ENCODE results near the gene SLC38A10. TPM values are rescaled to one million over a fixed set of nuclear protein-coding genes. Genes with fewer than 3 reads are reported as not detected.

The SLC38A10 gene
- total RNA-seq, 1 experiment from 2014 or later: 20.8 TPM

- H4K20me1 ChIP-seq (ENCODE audit: insufficient read depth, low read depth, low read length): no peaks in the 10 kb centered on the region
- DNase-seq: peak; percentile 100
- H3K36me3 ChIP-seq (ENCODE audit: insufficient read depth, low read length): no peaks in the 10 kb centered on the region
- no peak within 1 kb of the TSS for H3K27ac ChIP-seq (ENCODE audit: low read length)
- H2AFZ ChIP-seq (ENCODE audit: low read length): peak within 1 kb of the TSS; percentile 93
- H3K4me2 ChIP-seq (ENCODE audit: low read depth, low read length, poor library complexity, severe bottlenecking): peak within 1 kb of the TSS; percentile 92
- peaks cover 9% of the 10 kb centered on the region for H3K4me1 ChIP-seq (ENCODE audit: low read length)
- H3K27me3 ChIP-seq (ENCODE audit: low read length): no peaks in the 10 kb centered on the region
- H3K4me3 ChIP-seq (ENCODE audit: low read length): peak within 1 kb of the TSS; percentile 94
- H3K9me2 ChIP-seq (replicated peaks; ENCODE audit: insufficient read depth, low read length): no peaks in the 10 kb centered on the region
- H3K9me3 ChIP-seq (ENCODE audit: low read length): no peaks in the 10 kb centered on the region
- H3K79me2 ChIP-seq (ENCODE audit: low read length): peaks cover 4% of the 10 kb centered on the region; the same call in 1 of the 2 replicates
- peak within 1 kb of the TSS; percentile 81 for H3K9ac ChIP-seq (ENCODE audit: low read length)
Measured at GRCh38 chr17:81222906-81223761, 72.0 kb downstream of the SLC38A10 start, which contains the start of gene CEP131. TSS of gene CEP131 (minus strand) at chr17:81222965. CDS start at chr17:81220056, 2,909 bp downstream.

- peak overlapping the region; percentile 81 for H3K9ac ChIP-seq (ENCODE audit: low read length)
- no peak overlapping the region for H3K27ac ChIP-seq (ENCODE audit: low read length)
- H3K36me3 ChIP-seq (ENCODE audit: insufficient read depth, low read length): no peaks in the 10 kb centered on the region
- H3K9me2 ChIP-seq (replicated peaks; ENCODE audit: insufficient read depth, low read length): no peaks in the 10 kb centered on the region
- H3K79me2 ChIP-seq (ENCODE audit: low read length): peaks cover 4% of the 10 kb centered on the region; the same call in 1 of the 2 replicates
- H3K4me2 ChIP-seq (ENCODE audit: low read depth, low read length, poor library complexity, severe bottlenecking): peak overlapping the region; percentile 92
- peak overlapping the region; percentile 93 for H2AFZ ChIP-seq (ENCODE audit: low read length)
- H3K9me3 ChIP-seq (ENCODE audit: low read length): no peaks in the 10 kb centered on the region
- peaks cover 9% of the 10 kb centered on the region for H3K4me1 ChIP-seq (ENCODE audit: low read length)
- no peaks in the 10 kb centered on the region for H3K27me3 ChIP-seq (ENCODE audit: low read length)
- peak overlapping the region; percentile 94 for H3K4me3 ChIP-seq (ENCODE audit: low read length)
- no peaks in the 10 kb centered on the region for H4K20me1 ChIP-seq (ENCODE audit: insufficient read depth, low read depth, low read length)
- DNase-seq: no peak
Measured at GRCh38 chr17:81222620-81222905, 72.5 kb downstream of the SLC38A10 start.

DNA sequence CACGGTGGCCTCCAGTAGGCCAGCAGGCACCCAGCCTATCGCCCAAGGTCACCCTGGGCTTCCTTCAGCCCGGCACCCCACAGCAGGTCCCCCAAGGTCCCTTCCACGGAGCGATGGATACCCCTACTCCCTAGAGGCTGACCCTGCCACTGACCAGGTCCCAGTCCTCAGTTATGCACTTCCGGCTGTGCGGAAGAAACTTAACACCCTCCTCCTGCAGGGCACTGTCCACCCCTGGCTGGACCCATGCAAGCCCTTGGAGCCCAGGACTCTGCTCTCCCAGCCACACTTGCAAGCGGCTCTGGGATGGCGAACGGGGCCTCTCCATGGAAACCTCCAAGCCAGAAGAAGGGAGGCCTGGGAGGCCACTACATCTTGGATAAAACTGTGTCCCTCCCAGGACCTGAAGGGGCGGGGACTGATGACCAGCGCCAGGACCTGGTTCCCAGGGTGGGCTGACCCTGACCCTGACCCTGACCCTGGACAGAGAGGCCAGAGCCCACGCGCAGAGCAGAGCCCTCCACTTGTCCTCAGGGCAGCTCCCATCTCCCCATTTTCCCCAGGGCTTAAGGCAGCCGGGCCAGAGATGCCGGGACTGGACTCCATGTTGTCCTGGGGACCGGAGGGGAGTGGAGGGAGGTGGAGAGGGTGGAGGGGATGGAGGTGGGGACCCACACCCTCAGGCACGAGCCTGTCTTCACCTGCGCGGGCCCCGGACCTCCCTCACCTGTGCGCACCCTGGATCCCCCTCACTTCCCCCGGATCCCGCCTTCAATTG, 73.1 kb downstream of the SLC38A10 start:
- Histone ChIP-seq H3K9me2 (replicated peaks; ENCODE audit: insufficient read depth, low read length) (no peaks in the 10 kb centered on the region), H4K20me1 (ENCODE audit: insufficient read depth, low read depth, low read length) (no peaks in the 10 kb centered on the region), H3K4me2 (ENCODE audit: low read depth, low read length, poor library complexity, severe bottlenecking) (peak overlapping the region; percentile 92), H3K9me3 (ENCODE audit: low read length) (no peaks in the 10 kb centered on the region), H3K79me2 (ENCODE audit: low read length) (peaks cover 4% of the 10 kb centered on the region; the same call in 1 of the 2 replicates), H3K27me3 (ENCODE audit: low read length) (no peaks in the 10 kb centered on the region), H2AFZ (ENCODE audit: low read length) (peak overlapping the region; percentile 93; the same call in 1 of the 2 replicates), H3K4me1 (ENCODE audit: low read length) (peaks cover 9% of the 10 kb centered on the region), H3K27ac (ENCODE audit: low read length) (no peak overlapping the region), H3K9ac (ENCODE audit: low read length) (peak overlapping the region; percentile 81), H3K4me3 (ENCODE audit: low read length) (peak overlapping the region; percentile 94), H3K36me3 (ENCODE audit: insufficient read depth, low read length) (no peaks in the 10 kb centered on the region)
- DNase-seq: no peak

- Histone ChIP-seq H3K9me3 (ENCODE audit: low read length) (no peaks in the 10 kb centered on the region), H2AFZ (ENCODE audit: low read length) (no peak overlapping the region), H4K20me1 (ENCODE audit: insufficient read depth, low read depth, low read length) (no peaks in the 10 kb centered on the region), H3K27ac (ENCODE audit: low read length) (no peak overlapping the region), H3K9me2 (replicated peaks; ENCODE audit: insufficient read depth, low read length) (no peaks in the 10 kb centered on the region), H3K27me3 (ENCODE audit: low read length) (no peaks in the 10 kb centered on the region), H3K79me2 (ENCODE audit: low read length) (peaks cover 4% of the 10 kb centered on the region; the same call in 1 of the 2 replicates), H3K4me3 (ENCODE audit: low read length) (peak overlapping the region; percentile 94; the same call in 1 of the 2 replicates), H3K9ac (ENCODE audit: low read length) (peak overlapping the region; percentile 81; the same call in 1 of the 2 replicates), H3K4me2 (ENCODE audit: low read depth, low read length, poor library complexity, severe bottlenecking) (peak overlapping the region; percentile 92), H3K4me1 (ENCODE audit: low read length) (peaks cover 9% of the 10 kb centered on the region), H3K36me3 (ENCODE audit: insufficient read depth, low read length) (no peaks in the 10 kb centered on the region)
- DNase-seq: no peak
Measured at GRCh38 chr17:81221371-81221841, 73.7 kb downstream of the SLC38A10 start.

- Histone ChIP-seq H3K9me3 (ENCODE audit: low read length) (no peaks in the 10 kb centered on the region), H3K27me3 (ENCODE audit: low read length) (no peaks in the 10 kb centered on the region), H2AFZ (ENCODE audit: low read length) (no peak overlapping the region), H3K36me3 (ENCODE audit: insufficient read depth, low read length) (no peaks in the 10 kb centered on the region), H3K4me2 (ENCODE audit: low read depth, low read length, poor library complexity, severe bottlenecking) (no peak overlapping the region), H3K9ac (ENCODE audit: low read length) (no peak overlapping the region), H4K20me1 (ENCODE audit: insufficient read depth, low read depth, low read length) (no peaks in the 10 kb centered on the region), H3K4me1 (ENCODE audit: low read length) (peaks cover 9% of the 10 kb centered on the region), H3K9me2 (replicated peaks; ENCODE audit: insufficient read depth, low read length) (no peaks in the 10 kb centered on the region), H3K4me3 (ENCODE audit: low read length) (no peak overlapping the region), H3K79me2 (ENCODE audit: low read length) (peaks cover 4% of the 10 kb centered on the region; the same call in 1 of the 2 replicates), H3K27ac (ENCODE audit: low read length) (no peak overlapping the region)
- no peak for DNase-seq
Measured at GRCh38 chr17:81219476-81220180, 75.5 kb downstream of the SLC38A10 start.

- Histone ChIP-seq H3K36me3 (ENCODE audit: insufficient read depth, low read length) (no peaks in the 10 kb centered on the region), H3K4me2 (ENCODE audit: low read depth, low read length, poor library complexity, severe bottlenecking) (no peak overlapping the region)
- no peak for DNase-seq
Measured at GRCh38 chr17:81218991-81219390, 76.1 kb downstream of the SLC38A10 start.

DNA sequence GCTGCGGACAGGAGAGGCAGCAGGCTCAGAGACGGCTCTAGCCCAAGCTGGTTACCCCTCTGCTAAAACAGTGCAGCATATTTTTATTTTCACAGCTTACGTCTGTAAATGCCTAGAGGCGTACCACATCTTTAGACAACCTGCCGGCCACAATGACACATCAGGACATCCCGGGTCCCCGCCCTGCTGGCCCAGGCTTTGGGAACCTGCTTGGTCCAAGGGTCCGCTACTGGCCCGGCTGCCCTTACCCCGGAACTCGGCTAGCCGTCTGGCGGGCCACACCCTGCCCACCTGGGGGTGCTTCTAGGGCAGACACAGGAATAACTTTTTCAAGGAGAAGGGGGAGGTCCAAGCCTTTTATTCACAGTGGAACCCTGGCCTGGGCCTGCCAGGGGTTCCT, 76.6 kb downstream of the SLC38A10 start:
- Histone ChIP-seq H3K79me2 (ENCODE audit: low read length) (peaks cover 4% of the 10 kb centered on the region; the same call in 1 of the 2 replicates), H3K36me3 (ENCODE audit: insufficient read depth, low read length) (no peaks in the 10 kb centered on the region), H3K9me2 (replicated peaks; ENCODE audit: insufficient read depth, low read length) (no peaks in the 10 kb centered on the region), H3K4me2 (ENCODE audit: low read depth, low read length, poor library complexity, severe bottlenecking) (no peak overlapping the region), H3K27me3 (ENCODE audit: low read length) (no peaks in the 10 kb centered on the region), H3K9me3 (ENCODE audit: low read length) (no peaks in the 10 kb centered on the region), H3K4me1 (ENCODE audit: low read length) (peaks cover 9% of the 10 kb centered on the region), H2AFZ (ENCODE audit: low read length) (no peak overlapping the region), H4K20me1 (ENCODE audit: insufficient read depth, low read depth, low read length) (no peaks in the 10 kb centered on the region), H3K4me3 (ENCODE audit: low read length) (no peak overlapping the region), H3K27ac (ENCODE audit: low read length) (no peak overlapping the region), H3K9ac (ENCODE audit: low read length) (no peak overlapping the region)
- DNase-seq: no peak

More at GRCh38 chr17:81218991-81219390, 76.1 kb downstream of the SLC38A10 start:
- H3K27me3 ChIP-seq (ENCODE audit: low read length): no peaks in the 10 kb centered on the region
- no peak overlapping the region for H2AFZ ChIP-seq (ENCODE audit: low read length)
- no peak overlapping the region for H3K9ac ChIP-seq (ENCODE audit: low read length)
- no peak overlapping the region for H3K27ac ChIP-seq (ENCODE audit: low read length)
- H4K20me1 ChIP-seq (ENCODE audit: insufficient read depth, low read depth, low read length): no peaks in the 10 kb centered on the region
- H3K4me1 ChIP-seq (ENCODE audit: low read length): peaks cover 9% of the 10 kb centered on the region
- peaks cover 4% of the 10 kb centered on the region; the same call in 1 of the 2 replicates for H3K79me2 ChIP-seq (ENCODE audit: low read length)
- no peaks in the 10 kb centered on the region for H3K9me3 ChIP-seq (ENCODE audit: low read length)
- no peak overlapping the region for H3K4me3 ChIP-seq (ENCODE audit: low read length)
- no peaks in the 10 kb centered on the region for H3K9me2 ChIP-seq (replicated peaks; ENCODE audit: insufficient read depth, low read length)

All from Karpas-422 (cell line).